Activated T-cell treated with anti-CD3 and anti-CD28 coated beads, Interleukin-2, amount 50 U/mL, for 4 hours (primary cell): ENCODE data around the gene PTGIR. TPM values are rescaled to one million over a fixed set of nuclear protein-coding genes. Genes with fewer than 3 reads are reported as not detected.

Source experiments
- ATAC-seq, 2 donors: fragments of 200-7000 bp; cut with Tn5 transposase; one replicate each; pipeline ENCODE4 v1.10.0; 2021
- DNase-seq: peaks from one replicate; pipeline ENCODE4 v3.0.0-alpha.2; 2020
- H3K27me3 Mint-ChIP-seq: one replicate; pipeline ENCODE4 v1.8.0; 2021; ENCODE audit warnings: low read depth, mixed read lengths
- H3K36me3 Mint-ChIP-seq: one replicate; pipeline ENCODE4 v1.8.0; 2022; ENCODE audit warnings: mixed read lengths; ENCODE audit not compliant: insufficient read depth
- H3K4me1 Mint-ChIP-seq: one replicate; pipeline ENCODE4 v1.8.0; 2021; ENCODE audit warnings: low read depth, mixed read lengths
- H3K4me3 Mint-ChIP-seq: one replicate; pipeline ENCODE4 v1.8.0; 2021; ENCODE audit warnings: mild to moderate bottlenecking, moderate library complexity, mixed read lengths
- H3K9me3 Mint-ChIP-seq: one replicate; pipeline ENCODE4 v1.8.0; 2021; ENCODE audit warnings: mixed read lengths
- total RNA-seq, 3 donors: library from RNA; stranded (reverse); gene quantifications; one replicate each; pipeline ENCODE4 v1.2.1, GENCODE V29; 2021

The PTGIR gene
- total RNA-seq, result 1 to 10 TPM; 2.2 to 5.8 (median 4.3) TPM

GRCh38 chr19:46624958-46625661, at the start of gene PTGIR:
TSS of gene PTGIR (minus strand) at chr19:46625089. CDS start at chr19:46624225, 864 bp downstream.
- ATAC-seq (peak; percentile 24 to 57), DNase-seq (no peak)
- H3K9me3 Mint-ChIP-seq, result no peaks in the 10 kb centered on the region
- H3K27me3 Mint-ChIP-seq, result peaks cover 3% of the 10 kb centered on the region
- H3K4me3 Mint-ChIP-seq, result peak within 1 kb of the TSS; percentile 68
- peaks cover 41% of the 10 kb centered on the region for H3K4me1 Mint-ChIP-seq
- H3K36me3 Mint-ChIP-seq, result no peaks in the 10 kb centered on the region

GRCh38 chr19:46670813-46671212, 45.9 kb upstream of the PTGIR start:
- no peak for ATAC-seq
- H3K9me3 Mint-ChIP-seq, result no peaks in the 10 kb centered on the region

GRCh38 chr19:46668662-46669061, 43.8 kb upstream of the PTGIR start:
- Mint-ChIP-seq H3K4me1 (no peaks in the 10 kb centered on the region), H3K27me3 (no peaks in the 10 kb centered on the region), H3K9me3 (no peaks in the 10 kb centered on the region), H3K4me3 (no peak overlapping the region), H3K36me3 (peaks cover 7% of the 10 kb centered on the region)
- no peak for ATAC-seq
- DNase-seq, result no peak

More at GRCh38 chr19:46670813-46671212, 45.9 kb upstream of the PTGIR start:
- Mint-ChIP-seq H3K4me3 (no peak overlapping the region), H3K36me3 (peaks cover 22% of the 10 kb centered on the region), H3K4me1 (no peaks in the 10 kb centered on the region), H3K27me3 (no peaks in the 10 kb centered on the region)
- no peak for DNase-seq

GRCh38 chr19:46665072-46665471, 40.2 kb upstream of the PTGIR start:
- DNase-seq, result no peak
- Mint-ChIP-seq H3K4me3 (no peak overlapping the region), H3K36me3 (no peaks in the 10 kb centered on the region), H3K9me3 (no peaks in the 10 kb centered on the region), H3K4me1 (peaks cover 12% of the 10 kb centered on the region), H3K27me3 (no peaks in the 10 kb centered on the region)
- no peak for ATAC-seq

DNA sequence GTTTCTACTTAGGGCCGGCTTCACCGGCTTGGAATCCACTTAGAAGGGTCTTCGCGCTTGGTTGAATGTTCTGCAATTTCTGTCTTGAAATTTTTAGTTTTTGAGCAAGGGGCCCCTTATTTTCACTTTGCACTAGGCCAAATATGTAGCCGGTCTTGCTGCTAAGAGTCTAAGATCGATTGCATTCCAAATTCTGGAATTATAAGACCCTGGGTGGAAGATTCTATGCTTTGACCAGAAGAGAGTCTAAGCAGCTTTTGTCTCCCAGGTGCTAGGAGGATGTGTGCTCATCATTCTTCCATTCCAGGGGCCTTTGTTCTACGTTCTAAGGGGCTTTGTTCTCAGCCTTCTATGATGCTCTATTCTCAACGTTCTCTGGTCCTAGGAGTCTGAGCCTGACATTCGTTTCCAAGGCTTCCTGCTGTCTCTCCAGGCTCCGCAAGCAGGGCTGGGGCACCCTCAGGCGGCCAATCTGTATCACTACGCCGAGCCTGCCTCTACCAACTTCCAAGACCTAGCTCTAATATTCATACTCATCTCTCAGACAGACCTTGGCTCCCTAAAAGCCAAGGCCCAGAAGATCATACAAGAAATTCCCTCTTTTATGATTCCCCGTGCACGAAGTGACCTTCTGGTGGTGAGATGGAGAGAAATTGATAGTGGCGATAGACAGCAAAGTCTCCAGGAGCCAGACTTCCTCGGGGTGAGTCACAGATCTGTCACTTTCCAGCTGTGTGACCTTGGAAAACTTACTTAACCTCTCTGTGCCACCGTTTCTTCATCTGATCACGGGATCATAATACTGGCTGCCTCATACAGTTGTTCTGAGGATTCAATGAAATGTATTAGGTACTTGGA, 37.1 kb upstream of the PTGIR start:
- Mint-ChIP-seq H3K9me3 (no peaks in the 10 kb centered on the region), H3K4me3 (peak overlapping the region; percentile 71), H3K27me3 (peaks cover 13% of the 10 kb centered on the region), H3K4me1 (peaks cover 18% of the 10 kb centered on the region), H3K36me3 (no peaks in the 10 kb centered on the region)
- peak; percentile 69 for DNase-seq
- ATAC-seq, result peak; percentile 35 to 44

- H3K9me3 Mint-ChIP-seq, result no peaks in the 10 kb centered on the region
- H3K36me3 Mint-ChIP-seq, result no peaks in the 10 kb centered on the region
- peaks cover 20% of the 10 kb centered on the region for H3K27me3 Mint-ChIP-seq
- H3K4me1 Mint-ChIP-seq, result peaks cover 18% of the 10 kb centered on the region
- DNase-seq (peak; percentile 100), ATAC-seq (peak; percentile 88 to 89)
- peak within 1 kb of the TSS; percentile 71 for H3K4me3 Mint-ChIP-seq
Measured at GRCh38 chr19:46661020-46661731, 36.3 kb upstream of the PTGIR start, which contains the start of gene DACT3. TSS of gene DACT3 (minus strand) at chr19:46661182. CDS start at chr19:46661064, 118 bp downstream.

- Mint-ChIP-seq H3K4me3 (peak overlapping the region; percentile 68), H3K9me3 (no peaks in the 10 kb centered on the region), H3K36me3 (no peaks in the 10 kb centered on the region), H3K4me1 (peaks cover 18% of the 10 kb centered on the region), H3K27me3 (peaks cover 20% of the 10 kb centered on the region)
- DNase-seq (no peak), ATAC-seq (no peak)
Measured at GRCh38 chr19:46660551-46661019, 35.7 kb upstream of the PTGIR start.

- H3K4me3 Mint-ChIP-seq, result peak overlapping the region; percentile 68
- DNase-seq, result no peak
- H3K4me1 Mint-ChIP-seq, result peaks cover 18% of the 10 kb centered on the region
Measured at GRCh38 chr19:46660008-46660517, 35.2 kb upstream of the PTGIR start.

GRCh38 chr19:46659151-46660007, 34.5 kb upstream of the PTGIR start:
- peaks cover 18% of the 10 kb centered on the region for H3K4me1 Mint-ChIP-seq
- H3K36me3 Mint-ChIP-seq, result no peaks in the 10 kb centered on the region
- H3K9me3 Mint-ChIP-seq, result no peaks in the 10 kb centered on the region
- H3K4me3 Mint-ChIP-seq, result peak overlapping the region; percentile 68
- no peak for DNase-seq
- H3K27me3 Mint-ChIP-seq, result peaks cover 27% of the 10 kb centered on the region
- no peak for ATAC-seq

More at GRCh38 chr19:46660008-46660517, 35.2 kb upstream of the PTGIR start:
- no peak for ATAC-seq
- Mint-ChIP-seq H3K9me3 (no peaks in the 10 kb centered on the region), H3K27me3 (peaks cover 21% of the 10 kb centered on the region), H3K36me3 (no peaks in the 10 kb centered on the region)

- H3K9me3 Mint-ChIP-seq, result no peaks in the 10 kb centered on the region
- H3K27me3 Mint-ChIP-seq, result peaks cover 49% of the 10 kb centered on the region
- DNase-seq (no peak), ATAC-seq (no peak)
- H3K4me3 Mint-ChIP-seq, result no peak overlapping the region
- no peaks in the 10 kb centered on the region for H3K36me3 Mint-ChIP-seq
- H3K4me1 Mint-ChIP-seq, result peaks cover 9% of the 10 kb centered on the region
Measured at GRCh38 chr19:46656541-46656940, 31.7 kb upstream of the PTGIR start.

GRCh38 chr19:46654621-46655152, 29.8 kb upstream of the PTGIR start:
- peaks cover 3% of the 10 kb centered on the region for H3K4me1 Mint-ChIP-seq
- no peaks in the 10 kb centered on the region for H3K36me3 Mint-ChIP-seq
- H3K4me3 Mint-ChIP-seq, result no peak overlapping the region
- H3K27me3 Mint-ChIP-seq, result peaks cover 60% of the 10 kb centered on the region
- DNase-seq, result no peak
- ATAC-seq, result no peak
- H3K9me3 Mint-ChIP-seq, result no peaks in the 10 kb centered on the region

DNA sequence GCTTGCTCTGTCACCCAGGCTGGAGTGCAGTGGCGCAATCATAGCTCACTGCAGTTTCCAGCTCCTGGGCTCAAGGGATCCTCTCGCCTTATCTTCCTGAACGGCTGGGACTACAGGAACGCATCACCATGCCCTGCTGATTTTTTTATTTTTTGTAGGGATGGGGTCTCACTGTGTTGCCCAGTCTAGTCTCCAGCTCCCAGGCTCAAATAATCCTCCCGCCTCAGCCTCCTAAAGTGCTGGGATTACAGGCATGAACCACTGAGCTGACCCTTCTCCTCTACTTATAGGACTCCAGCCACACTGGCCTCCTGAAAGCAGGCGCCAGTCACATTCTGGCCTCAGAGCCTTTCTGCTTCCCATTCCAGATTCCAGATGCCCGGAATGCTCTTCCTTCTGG, 25.6 kb upstream of the PTGIR start:
- Mint-ChIP-seq H3K4me3 (no peak overlapping the region), H3K4me1 (peaks cover 8% of the 10 kb centered on the region), H3K36me3 (no peaks in the 10 kb centered on the region), H3K27me3 (peaks cover 58% of the 10 kb centered on the region), H3K9me3 (peaks cover 2% of the 10 kb centered on the region)
- ATAC-seq, result no peak
- DNase-seq, result no peak
